ENCODE data around the gene SSTR4.

GRCh38 chr20:22995923-22996322 is 39.2 kb upstream of the SSTR4 start:
- TF ChIP-seq CTCF (IDR thresholded peaks at IDR 0.05) (no peak), POLR2A (IDR thresholded peaks at IDR 0.05) (no peak)

Measured in upper lobe of left lung (tissue), 4 donors.